ENCODE data around the gene UNC5B.

UNC5B gene

DNA sequence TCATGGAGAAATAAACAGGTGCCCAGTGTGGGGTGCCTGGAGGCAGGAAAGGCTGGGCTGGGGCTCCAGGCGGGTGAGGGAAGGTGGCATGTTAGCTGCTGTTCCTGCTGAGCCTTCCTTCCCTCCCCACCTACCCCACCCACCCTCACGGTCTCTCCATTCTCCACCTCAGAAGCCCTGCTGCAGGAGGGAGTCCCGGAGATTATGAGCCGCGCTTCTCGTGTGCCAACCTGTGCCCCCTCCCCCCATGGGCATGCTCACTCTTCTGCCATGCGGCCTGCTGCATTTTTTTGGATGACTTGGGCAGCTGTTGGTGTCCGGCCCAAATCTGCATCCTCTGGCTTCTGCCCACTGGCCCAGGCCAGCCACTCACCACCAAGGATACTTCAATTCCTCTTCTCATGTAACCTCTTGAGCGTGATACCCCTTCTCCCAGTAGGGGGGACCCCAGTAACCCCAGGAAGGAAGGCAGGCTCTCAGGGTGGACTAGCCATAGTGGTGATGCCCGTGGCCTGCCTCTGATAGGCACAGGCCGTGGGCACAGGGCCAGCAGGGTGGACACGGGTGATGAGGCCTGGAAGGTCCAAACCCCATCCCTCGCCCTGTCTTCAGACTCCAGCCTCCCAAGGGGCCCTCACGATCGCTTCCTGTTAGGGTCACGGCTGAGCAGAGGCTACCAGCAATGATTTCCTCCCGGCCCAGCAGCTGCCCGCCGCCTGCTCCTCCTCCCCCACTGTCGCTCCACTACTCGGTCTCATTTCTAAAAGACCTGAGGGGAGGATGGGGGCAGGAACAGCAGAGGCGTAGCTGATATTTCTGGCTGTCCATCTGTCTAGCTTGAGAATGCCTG, 27.8 kb downstream of the UNC5B start:
- no peak for DNase-seq

DNA sequence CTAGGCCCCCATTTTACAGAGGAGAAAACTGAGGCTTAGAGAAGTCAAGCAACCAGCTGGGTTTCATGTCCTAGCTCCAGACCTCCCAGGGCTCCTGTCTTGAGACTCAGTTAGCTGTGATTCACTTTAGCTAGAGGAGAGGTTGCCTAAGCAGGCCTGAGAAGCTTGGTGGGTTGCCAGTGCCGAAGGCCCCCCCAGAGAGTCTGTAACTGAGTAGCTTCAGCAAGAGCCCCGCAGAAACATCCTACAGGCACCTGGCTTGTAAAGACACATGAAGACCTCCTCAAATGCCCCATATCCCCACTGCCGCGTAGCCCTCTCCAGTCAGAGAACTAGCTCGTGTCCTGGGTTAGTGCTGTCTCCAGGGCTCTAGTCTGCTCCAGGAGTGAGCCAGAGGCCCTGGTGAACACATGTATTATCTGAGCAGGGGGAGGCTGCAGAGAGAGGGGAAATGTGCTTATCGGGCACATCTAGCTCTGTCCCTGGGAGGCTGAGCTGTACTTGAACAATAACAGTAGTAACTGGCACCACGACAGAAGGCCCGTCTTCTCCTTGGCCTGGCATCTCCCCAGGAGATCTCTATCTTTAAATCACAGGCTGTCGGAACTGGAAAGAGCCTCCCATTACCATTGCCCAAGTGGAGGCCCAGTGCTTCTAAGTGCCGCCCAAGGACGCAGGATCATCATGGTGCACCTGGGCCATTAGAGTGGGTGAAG, 28.9 kb downstream of the UNC5B start:
- no peak for DNase-seq

DNA sequence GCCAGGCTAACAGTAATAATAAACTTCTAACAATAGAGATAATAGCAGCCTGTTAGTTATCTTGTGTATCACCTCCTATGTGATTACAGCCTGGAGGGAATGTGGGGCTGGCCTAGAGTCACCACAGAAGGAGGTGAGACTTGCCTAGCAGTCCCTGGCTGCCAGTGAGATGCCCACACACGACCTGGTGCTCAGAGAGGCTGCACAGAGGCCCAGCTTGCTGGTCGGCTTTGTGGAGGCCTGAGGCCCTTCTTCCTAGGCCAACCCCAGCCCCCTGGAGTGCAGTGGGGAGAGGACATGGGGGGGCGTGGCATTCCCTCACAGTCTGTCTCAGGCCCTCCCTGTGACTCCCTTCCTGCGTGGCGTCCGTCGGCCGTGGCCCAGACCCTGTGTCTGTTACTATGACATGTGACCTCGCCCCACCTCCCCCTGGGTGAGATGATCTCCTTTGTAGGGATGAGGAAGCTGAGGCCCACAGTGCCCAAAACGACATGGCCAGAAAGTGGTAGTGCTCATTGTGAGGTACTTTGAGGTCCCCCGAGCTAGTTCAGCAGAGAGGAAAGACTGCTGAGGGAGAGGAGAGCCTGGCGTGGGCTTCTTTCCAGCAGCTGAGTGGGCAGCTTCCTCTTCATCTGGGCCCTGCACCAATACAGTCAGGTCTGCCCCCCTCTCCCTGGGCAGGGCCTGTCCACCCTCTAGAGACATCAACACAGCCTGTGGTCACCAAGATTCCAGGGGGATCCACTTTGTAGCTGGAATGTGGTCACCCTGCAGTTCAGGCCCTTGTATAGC, 29.7 kb downstream of the UNC5B start:
- no peak for DNase-seq

DNA sequence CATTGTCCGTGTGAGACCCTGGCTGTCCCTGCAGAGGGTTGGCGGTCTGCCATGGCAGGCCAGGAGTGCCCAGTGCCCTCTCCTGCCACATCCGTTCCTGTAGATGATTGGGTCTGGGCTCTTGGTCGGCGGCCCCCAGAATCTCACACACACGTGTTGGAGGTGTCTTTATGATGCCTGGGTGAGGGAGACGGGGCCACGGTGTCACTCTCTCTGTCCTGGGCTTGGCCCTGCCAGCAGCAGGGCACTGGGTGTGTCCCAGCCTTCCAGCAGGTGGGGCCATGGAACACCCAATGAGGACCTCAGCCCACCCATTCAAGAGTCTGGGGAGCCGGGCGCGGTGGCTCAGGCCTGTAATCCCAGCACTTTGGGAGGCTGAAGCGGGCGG, 30.2 kb downstream of the UNC5B start:
- DNase-seq, result no peak

DNA sequence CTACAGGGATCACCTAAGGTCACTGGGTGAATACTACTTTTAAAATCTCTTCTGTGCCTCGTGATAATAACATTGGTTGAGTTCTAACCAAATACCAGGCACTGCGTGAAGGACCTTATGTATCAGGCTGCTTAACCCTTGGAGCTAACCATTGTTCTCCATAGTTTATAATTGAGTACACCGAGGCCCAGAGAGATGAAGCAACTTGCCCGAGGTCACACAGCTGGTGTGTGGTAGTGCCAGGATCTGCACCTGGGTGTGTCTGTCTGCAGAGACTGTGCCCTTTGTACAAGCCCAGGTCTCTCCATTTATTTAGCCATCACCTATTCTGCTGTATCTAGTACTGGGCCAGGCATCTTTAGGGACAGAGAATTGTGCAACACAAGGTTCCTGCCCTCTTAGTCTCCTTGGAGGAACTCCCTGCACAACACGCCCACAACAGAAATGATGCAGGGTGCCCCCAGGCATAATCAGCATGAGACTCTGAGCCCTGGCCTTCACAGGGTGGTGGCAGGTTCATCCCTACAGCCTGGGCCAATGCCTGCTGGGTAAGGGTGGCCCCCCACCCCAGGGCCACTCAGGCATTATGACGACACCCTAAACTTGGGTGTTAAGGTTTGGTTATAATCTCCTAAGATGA, 31.5 kb downstream of the UNC5B start:
- no peak for DNase-seq

DNA sequence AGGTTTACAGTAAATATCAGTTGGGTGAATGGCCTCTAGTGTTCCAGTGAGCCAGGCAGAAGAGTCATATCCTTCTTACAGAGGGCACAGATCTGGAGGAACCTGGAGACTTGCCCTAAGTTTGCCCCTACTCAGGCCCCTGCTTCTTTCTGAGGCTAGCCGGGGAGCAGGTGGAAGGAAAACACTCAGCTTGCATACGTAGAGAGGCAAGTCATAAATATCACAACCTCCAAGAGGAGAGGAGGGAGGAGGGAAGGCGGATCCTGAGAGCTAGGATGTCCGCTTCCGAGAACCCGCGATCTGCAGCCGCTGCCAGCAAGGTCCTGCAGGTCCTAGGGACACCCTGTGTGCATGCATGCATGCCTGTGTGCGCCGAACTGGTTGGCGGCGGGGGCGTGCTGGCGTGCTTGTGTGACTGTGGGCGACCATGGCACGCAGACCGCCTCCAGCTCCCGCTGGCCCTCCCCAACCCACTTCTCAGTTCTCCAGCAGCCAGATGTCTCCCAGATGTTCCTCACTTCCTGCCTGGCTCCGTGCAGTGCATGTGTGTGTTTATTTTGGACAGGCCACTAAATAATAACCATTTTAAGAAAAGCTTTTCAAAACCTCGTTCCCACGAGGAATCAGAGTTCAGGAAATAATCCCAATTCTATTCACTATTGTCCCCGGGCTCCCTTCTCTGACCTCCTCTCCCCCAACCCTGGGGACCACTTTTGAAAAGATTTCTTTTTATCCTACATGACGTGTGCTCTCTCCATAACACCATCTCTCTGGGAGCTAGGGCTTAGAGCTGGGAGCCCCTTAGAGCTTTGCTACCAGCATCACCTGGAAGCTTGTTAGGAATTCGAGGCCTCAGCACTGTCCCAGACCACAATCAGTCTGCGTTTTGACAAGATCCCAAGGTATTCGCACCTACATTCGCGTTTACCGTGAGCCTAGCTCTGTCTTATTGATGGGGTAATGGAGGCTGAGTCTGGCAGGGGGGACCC, 32.4 kb downstream of the UNC5B start:
- DNase-seq, result no peak

DNA sequence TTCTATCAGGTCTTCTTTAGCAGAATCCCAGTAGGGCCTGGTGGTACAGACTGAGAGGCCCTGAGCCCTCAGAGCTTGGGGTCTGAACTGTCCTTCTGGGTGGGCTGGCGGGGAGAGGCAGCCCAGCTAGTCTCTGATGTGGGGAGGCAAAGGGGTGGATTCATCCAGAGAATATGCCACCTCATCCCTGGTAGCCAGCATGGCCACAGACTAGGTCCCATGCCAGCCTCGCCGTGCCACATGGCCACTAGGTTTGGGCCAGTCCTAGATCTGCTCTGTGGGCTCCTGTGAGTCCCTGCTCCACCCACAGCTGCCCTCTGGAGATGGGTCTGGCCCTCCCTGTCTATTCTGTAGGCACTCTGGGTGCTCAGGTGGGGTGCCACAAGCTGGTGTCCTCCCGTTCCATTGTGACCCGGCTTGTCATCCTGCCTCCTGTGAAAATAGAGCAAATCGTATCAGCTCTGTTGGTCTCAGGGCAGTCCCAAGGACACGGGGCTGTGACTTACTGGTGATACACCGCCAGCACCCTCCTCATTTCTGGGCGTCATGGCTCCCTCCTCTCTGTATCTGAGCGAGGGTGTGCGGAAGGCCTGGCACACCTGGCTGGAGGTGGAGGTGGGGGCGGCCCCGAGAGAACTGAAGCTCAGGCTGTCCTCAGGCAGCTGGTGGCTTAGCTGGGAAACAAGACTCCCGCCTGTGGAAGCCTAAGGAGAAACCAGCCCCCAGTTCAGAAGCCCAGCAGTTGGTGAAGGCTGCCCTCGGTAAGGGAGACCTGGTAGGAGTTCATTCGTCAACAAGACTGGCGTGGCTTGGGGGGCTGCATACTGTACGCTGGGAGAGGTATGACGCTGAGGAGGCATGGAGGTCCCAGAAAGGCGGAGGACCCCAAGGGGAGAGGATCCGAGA, 33.3 kb downstream of the UNC5B start:
- no peak for DNase-seq

DNA sequence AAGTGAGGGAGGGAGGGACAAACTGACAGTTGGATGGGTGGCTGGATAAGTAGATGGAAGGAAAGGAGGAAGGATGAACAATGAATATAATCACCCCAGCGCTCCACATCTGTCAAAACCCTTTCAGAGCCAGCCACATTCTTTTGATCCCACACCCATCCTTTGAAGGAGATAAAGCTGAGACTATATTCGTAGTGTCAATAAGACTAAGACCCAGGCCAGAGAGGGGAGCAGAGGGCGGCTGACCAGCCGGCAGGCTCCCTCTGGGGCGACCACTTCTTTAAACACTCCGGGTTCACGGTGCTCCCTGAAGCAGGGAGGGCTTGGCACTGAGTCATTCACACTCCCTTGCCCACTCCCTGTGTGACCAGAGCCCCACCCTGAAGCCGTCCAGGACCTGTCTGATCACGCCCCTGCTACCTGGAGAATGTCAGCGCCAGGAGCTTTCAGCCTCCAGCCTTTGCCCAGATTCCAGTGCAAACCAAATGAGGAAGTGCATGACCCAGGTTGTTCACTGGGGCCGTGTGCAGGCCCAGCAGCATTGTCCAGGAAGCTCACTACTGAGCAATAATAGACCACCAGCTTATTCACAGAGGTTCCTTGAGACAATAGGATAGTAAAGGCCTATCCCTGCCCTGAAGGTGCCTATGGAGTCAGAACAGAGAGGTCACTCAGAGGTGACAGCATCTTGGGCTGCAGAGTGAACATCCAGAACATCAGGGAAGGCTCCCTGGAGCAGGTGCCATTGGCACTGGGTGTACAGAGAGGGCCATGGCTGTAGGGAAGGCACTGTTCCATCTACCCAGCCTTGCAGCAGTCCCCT, 34.4 kb downstream of the UNC5B start:
- DNase-seq, result no peak

DNA sequence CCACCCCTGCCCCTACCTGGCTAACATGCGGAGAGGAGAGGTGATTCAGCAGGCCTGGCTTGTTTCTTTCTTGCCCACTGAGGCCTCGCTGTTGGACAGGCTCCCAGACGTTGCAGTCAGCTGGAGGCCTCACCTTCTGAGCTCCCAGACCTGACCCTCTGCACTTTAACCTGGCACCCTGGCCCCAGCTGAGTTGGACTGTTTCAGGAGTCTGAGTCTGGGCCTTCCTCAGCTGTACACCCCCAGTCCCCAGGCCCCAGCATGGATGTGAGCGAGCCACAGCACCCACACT, 35.0 kb downstream of the UNC5B start:
- DNase-seq, result no peak

DNA sequence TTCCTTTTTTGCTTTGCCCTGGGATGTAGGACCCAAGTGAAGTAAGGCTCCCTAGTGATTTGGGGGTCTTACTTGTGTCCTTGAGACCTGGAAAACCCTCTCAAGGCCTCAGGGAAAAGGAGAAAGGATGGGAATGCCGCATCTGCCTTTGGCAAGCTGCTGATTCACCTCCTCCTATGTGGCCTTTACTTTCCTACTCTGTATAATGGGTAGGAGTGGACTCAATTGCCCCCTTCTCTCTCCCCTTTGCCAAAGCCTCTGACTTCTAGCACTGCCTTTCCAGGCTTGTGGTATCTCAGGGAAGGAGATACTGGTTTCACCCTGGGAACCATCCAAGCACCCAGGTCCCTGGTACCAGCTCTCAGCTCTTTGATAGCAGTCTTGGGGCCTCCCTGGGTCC, 35.4 kb downstream of the UNC5B start:
- DNase-seq, result no peak

DNA sequence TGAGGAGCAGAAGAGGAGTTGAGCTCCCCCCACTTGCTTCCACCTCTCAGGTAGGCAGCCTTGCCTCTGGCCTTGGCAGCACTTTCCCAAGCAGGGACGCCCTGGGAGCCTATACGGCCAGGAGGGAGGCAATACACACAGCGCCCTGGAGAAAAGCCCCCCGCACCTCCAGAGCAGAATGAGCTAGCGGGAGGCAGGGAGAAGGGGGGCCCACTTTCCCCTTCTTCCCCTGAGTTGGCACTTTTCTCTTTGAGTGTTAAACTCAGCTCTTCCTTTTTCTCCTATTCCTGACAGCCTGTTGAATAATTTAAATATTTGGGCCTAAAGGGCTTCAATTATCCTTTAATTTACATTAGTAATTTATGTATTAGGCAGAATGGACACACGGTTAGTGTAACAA, 35.8 kb downstream of the UNC5B start:
- DNase-seq, result no peak

DNA sequence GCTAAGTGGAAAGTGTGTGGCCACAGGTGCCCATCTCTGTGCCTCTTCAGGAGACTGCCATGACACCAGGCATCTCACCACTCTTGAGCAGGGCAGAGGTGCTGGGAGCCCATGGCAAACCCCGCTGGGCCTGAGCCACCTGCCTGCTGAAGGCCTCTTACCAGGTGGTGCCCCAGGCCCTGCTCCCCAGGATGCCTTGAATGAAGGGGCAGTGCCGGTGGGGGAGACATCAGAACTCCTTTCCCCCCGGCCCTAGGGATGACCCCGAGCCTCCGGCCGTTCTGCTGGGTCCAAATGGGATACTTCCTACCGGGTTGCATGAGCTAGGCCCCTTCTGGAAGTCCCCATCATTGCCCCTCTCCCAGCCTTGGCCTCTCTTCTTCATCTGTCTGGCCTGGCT, 37.6 kb downstream of the UNC5B start:
- DNase-seq, result no peak

DNA sequence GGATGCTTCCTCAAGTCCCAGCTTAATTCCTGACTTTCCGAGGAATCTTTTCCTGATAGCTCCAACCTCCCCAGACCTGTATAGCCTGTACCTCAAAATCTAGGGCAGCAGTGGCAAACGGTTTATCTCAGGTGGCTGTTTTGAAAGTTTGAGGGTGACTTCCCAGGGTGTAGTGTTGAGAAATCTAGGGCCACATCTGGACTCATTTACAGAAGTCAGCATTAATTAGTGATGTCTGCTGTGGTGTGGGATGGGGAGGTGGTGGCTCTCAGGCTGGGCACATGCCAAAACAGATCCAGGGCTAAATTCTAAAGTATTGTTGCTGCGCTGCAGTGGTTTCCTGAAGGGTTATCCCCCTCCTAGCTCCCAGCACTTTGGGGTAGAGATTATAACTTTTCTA, 38.0 kb downstream of the UNC5B start:
- no peak for DNase-seq

DNA sequence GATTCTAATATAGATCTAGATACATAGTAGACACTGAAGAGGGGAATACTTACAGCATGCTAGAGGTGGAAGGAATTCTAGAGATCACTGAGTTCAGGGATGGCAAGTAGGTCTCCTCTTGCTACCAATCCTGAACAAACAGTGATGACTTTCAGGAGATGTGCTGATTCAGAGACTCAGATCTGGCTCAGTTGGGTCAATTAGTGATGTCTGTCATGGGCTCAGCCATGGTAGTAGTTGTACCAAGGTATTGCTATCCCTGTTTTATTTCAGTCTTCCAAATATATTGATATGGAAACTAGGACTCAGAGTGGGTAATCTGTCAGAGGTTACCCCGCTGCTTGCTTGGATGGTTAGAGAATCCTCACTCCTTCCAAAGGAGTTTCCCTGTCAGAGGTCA, 38.5 kb downstream of the UNC5B start:
- no peak for DNase-seq

DNA sequence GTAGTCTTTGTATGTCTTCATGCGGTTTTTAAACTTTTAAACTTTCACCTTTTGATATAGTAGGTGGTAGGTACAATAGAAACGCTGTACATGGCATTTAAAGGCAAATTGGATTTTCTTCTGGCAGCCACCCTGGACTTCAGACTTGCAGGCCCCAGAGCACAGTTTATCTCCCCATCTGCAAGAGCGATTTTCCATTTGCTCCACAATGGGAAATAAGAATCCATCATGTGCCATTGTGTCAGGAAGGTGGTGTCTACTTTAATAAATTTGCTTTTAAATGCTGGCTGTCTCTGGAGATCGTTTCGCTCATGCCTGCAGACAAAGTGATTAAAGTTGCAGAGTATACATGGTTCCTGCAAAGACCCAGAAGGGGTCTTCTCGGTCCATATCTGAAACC, 38.9 kb downstream of the UNC5B start:
- no peak for DNase-seq

DNA sequence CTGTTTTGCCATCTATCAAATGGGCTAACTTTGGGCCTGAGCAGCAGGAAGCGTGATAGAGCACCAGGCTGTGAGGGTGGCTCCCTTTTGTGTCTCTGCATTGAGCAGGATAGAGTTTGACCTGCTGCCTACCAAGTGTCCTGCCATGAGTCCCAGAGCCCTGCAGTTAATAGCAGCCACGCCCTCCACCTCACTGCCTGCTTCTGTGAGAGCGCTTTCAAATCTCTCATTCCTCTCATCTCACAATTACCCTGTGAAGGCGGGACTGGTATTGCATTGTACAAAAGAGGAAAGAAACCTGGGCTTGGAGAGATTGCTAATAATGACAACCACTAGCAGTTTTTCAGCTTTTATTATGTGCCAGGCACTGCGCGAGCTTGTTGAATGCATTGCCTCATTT, 39.9 kb downstream of the UNC5B start:
- no peak for DNase-seq

DNA sequence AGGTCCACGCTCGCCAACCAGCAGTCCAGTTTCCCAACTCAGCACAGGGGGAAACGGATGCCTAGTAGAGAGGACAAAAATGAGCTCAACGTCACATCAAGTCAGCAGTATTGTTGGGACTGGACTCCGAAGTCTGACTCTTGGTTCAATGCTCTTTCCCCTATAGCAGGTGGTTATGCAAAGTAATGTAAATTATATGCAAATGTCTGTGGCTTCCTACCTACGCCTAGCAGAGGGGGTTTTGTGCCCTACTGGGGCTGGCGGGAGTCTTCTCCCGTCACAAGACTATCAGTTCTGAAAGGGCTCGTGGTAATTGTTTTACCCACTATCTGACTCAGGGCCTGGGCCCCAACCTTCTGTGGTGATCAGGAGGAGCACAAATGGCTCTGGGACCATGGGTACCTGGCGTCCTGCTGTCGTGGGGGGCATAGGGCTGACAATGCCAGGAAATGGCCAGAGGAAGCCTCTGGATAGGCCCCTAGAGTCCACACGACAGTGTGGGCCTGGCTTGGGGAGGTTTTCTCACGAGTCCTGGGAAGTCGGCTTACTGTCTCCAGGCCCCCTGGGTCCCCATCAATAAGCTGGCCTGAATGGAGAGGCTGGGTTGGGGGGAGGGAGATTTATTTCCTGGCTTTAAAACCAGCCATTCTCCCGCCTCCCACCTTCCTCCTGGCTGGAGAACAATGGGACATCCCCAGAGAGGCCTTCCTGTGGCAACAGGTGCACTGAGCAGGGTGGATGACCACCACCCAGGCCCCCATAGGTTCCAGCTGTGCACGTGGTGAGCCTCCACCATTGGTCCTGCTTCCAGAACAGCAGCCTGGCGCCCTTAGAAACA, 41.8 kb downstream of the UNC5B start:
- no peak for DNase-seq

DNA sequence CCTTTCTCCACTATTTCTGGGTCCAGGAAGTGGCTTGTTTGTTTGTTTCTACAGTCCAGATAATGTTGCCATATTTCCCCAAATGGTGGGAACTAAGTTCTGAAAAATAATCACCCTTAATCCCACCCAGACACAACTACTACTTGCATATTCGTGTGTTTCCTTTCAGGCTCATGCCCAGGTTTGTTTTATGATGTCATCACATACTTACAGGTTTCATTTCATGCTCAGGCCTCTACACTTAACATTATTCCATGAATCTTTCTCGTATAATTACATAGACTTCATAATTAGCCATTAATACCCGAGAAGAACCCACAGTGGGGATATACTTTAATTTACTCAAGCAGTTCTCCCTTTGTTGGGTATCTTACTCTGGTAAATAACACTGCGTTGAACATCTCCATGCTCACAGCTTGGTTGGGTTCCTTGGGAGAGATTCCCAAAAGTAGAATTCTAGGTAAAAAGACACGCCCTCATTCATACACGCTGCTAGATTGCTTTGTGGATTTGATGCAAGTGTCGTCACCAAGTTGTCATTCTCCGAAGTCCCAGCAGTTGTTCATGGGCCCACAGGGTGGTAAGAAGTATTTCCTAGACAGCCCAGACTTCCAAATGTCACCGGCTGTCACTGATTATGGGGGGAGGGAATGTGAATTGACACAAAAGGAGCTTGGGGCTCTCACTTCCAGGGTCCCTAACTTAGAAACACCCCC, 42.6 kb downstream of the UNC5B start:
- no peak for DNase-seq

DNA sequence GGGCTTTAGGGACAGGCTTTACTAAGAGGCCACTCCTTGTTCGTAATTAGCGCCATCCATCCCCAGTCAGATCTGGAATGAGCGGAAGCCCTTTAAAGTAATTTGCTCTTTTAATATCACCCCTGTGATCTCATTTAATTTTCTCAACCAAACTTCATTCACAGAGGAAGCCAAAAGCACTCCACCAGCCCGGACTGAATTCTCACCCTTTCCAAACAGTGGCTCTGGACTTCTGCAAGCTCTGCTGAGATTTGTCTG, 43.1 kb downstream of the UNC5B start:
- no peak for DNase-seq
